ENCODE results near the gene TCEANC2.

The TCEANC2 gene

DNA sequence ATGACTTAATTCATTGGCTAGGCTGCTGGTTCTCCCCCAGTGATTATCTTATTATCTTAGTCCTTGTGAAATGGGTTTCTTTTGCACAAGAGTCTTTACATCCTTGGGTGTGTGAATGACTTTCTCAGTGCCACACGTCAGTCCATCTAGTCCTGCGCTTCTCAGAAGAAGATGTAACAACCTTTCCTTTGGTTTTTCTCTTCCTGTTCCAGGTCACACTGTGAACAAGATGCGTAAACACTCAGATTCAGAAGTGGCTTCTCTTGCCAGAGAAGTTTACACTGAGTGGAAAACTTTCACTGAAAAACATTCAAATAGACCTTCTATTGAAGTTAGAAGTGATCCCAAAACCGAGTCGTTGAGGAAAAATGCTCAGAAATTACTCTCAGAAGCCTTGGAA lies 35.0 kb downstream of the TCEANC2 start:
- TF ChIP-seq TAF1 (IDR thresholded peaks at IDR 0.05; ENCODE audit: borderline replicate concordance, insufficient read depth, low read length), result no peak
- TF ChIP-seq, protein P1, sequence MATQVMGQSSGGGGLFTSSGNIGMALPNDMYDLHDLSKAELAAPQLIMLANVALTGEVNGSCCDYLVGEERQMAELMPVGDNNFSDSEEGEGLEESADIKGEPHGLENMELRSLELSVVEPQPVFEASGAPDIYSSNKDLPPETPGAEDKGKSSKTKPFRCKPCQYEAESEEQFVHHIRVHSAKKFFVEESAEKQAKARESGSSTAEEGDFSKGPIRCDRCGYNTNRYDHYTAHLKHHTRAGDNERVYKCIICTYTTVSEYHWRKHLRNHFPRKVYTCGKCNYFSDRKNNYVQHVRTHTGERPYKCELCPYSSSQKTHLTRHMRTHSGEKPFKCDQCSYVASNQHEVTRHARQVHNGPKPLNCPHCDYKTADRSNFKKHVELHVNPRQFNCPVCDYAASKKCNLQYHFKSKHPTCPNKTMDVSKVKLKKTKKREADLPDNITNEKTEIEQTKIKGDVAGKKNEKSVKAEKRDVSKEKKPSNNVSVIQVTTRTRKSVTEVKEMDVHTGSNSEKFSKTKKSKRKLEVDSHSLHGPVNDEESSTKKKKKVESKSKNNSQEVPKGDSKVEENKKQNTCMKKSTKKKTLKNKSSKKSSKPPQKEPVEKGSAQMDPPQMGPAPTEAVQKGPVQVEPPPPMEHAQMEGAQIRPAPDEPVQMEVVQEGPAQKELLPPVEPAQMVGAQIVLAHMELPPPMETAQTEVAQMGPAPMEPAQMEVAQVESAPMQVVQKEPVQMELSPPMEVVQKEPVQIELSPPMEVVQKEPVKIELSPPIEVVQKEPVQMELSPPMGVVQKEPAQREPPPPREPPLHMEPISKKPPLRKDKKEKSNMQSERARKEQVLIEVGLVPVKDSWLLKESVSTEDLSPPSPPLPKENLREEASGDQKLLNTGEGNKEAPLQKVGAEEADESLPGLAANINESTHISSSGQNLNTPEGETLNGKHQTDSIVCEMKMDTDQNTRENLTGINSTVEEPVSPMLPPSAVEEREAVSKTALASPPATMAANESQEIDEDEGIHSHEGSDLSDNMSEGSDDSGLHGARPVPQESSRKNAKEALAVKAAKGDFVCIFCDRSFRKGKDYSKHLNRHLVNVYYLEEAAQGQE (IDR thresholded peaks at IDR 0.05; ENCODE audit: insufficient read depth in 1 of 2, low read depth in 2 of 2, low read length in 2 of 2), result no peak
- no peak for TF ChIP-seq SIN3A (IDR thresholded peaks at IDR 0.05; ENCODE audit: borderline replicate concordance, insufficient read depth, low read length)
- TF ChIP-seq FOXP2 (optimal IDR thresholded peaks at IDR 0.05; ENCODE audit: borderline replicate concordance, extremely low read depth, extremely low read length, insufficient read depth), result no peak
- TF ChIP-seq POLR2AphosphoS5 (IDR thresholded peaks at IDR 0.05; ENCODE audit: low read depth, low read length), result no peak

DNA sequence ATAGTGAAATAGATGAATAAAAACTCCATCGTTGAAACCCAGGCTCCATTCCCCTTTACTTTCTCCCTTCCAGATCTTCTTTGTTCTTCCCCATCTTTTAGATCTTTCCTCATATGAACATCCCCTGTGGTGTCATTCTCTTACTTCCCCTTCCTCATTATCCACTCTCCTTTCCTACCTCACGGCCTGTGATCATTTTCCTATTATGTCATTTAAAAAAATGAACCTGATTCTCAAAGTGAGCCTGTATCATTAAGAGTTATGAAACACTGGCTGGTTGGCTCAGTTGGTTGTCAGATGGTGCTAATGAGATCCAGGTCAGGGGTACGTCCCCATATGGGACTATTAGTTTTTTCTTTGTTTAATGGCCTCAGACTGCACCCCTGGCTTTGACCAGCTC lies 38.3 kb downstream of the TCEANC2 start:
- TF ChIP-seq POLR2AphosphoS5 (IDR thresholded peaks at IDR 0.05; ENCODE audit: low read depth, low read length), result no peak
- TF ChIP-seq, protein P1 (IDR thresholded peaks at IDR 0.05; ENCODE audit: insufficient read depth in 1 of 2, low read depth in 2 of 2, low read length in 2 of 2), result no peak

DNA sequence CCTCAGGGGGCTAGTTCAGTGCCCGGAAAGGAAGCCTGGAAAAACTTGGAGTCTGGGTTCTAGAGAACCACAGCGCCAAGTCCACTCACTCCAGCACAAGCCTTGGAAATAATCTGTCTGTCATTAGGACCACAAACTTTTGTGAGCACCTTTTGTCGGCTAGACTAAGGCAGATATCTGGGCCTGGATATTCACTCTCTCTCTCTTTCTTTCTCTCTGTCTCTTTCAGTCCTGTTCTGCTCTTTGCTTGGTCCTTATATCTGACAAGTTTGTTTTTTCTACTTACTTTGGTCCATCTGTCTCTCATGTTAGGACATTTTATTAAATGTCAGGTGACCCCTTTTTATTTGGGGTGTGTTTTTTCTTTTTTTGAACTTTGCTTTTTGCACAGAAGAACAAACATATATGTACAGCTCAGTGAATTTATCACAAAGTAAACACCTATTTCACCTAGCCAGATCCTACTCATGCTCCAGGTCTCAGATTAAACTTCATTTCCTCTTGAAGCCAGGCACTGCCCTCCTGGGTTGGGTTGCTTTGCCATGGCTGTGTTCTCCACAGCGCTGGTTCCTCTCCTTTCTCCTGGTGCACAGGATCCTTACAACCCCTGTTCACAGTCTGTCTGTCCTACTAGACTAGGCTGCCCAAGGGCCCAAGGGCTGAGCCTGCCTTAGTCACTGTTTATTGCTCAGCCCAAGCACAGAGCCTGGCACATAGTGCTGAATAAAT lies 40.8 kb downstream of the TCEANC2 start:
- TF ChIP-seq TAF1 (IDR thresholded peaks at IDR 0.05; ENCODE audit: borderline replicate concordance, insufficient read depth, low read length) (no peak), POLR2AphosphoS5 (IDR thresholded peaks at IDR 0.05; ENCODE audit: low read depth, low read length) (no peak), SIN3A (IDR thresholded peaks at IDR 0.05; ENCODE audit: borderline replicate concordance, insufficient read depth, low read length) (no peak), FOXP2 (optimal IDR thresholded peaks at IDR 0.05; ENCODE audit: borderline replicate concordance, extremely low read depth, extremely low read length, insufficient read depth) (no peak)
- TF ChIP-seq, protein P1 (IDR thresholded peaks at IDR 0.05; ENCODE audit: insufficient read depth in 1 of 2, low read depth in 2 of 2, low read length in 2 of 2), result no peak

DNA sequence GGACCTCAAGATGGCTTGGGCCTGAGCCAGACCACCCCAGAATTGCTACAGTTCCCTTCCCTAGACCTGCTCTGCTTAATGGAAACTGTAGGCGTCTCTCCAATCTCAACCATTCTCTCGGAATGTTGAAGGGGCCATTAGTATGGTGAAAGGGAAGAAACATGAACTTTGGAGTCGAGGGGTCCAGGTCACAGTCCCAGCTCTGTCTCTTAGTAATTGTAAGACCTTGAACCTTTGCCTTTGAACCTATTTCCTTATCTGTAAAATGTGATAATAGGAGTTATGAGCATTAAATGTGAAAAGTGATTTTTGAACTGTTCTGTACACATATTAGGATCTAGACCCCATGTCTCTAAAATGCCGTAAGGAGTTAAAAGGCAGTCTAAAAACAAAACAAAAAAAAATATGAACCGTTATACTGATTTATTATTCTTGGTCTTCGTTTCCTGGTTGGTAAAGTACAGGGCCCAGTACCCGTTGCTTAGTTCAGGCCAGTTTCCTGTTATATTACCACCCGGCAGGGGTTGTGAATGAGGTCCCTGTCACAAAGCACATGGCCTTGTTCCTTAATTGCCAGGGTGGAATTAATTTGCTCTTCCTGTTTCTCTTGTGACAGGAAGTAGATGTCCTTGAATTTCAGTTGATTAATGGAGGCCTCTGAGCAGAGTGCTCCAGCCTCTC lies 42.3 kb downstream of the TCEANC2 start:
- TF ChIP-seq TAF1 (IDR thresholded peaks at IDR 0.05; ENCODE audit: borderline replicate concordance, insufficient read depth, low read length) (no peak), FOXP2 (optimal IDR thresholded peaks at IDR 0.05; ENCODE audit: borderline replicate concordance, extremely low read depth, extremely low read length, insufficient read depth) (no peak), SIN3A (IDR thresholded peaks at IDR 0.05; ENCODE audit: borderline replicate concordance, insufficient read depth, low read length) (no peak), POLR2AphosphoS5 (IDR thresholded peaks at IDR 0.05; ENCODE audit: low read depth, low read length) (no peak)
- TF ChIP-seq, protein P1 (IDR thresholded peaks at IDR 0.05; ENCODE audit: insufficient read depth in 1 of 2, low read depth in 2 of 2, low read length in 2 of 2), result no peak; a peak in 1 of 4 replicates
